NAMALWA (cell line): ENCODE results near the gene CNPPD1.
A peak's percentile ranks its signal among the peaks of the same experiment; 100 is the strongest.
"Not testable (repeated sequence)": the region's sequence is repeated elsewhere in the genome, so short reads cannot be mapped to it uniquely, and the experiment has no call there.

ENCODE experiments used
- DNase-seq: peaks from one replicate; pipeline ENCODE4 v3.0.0-alpha.2; 2015; ENCODE audit warnings: low spot score

CNPPD1 gene

DNA sequence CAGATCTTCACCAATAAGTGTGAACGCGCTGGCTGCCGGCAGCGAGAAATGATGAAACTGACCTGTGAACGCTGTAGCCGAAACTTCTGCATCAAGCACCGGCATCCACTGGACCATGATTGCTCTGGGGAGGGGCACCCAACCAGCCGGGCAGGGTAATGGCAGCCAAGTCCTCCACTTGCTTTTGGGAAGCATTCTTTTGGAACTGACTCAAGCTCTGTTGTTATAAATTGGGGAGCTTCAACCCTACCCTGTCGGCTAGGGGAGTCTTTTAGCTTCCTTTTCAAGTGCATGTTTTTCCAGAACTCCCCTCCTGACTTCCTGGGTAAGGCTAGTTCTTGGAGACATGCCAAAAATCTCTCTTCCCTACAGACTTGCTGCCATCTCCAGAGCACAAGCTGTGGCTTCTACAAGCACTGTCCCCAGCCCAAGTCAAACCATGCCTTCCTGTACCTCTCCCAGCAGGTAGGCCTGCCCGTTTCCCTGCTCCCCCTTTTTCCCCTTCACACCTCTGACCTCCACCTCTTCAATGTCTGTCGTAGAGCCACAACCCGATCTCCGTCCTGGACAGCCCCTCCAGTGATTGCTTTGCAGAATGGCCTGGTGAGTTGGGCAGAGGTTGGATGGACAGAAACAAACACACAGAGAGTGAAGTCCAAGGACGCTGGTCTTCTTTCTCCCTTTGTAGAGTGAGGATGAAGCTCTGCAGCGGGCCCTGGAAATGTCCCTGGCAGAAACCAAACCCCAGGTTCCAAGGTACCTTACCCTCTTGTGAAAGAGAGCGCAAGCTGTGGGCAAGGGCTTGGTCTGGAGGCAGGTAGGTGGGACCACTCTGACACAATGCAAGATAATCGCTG, 31.4 kb upstream of the CNPPD1 start:
- no peak for DNase-seq

DNA sequence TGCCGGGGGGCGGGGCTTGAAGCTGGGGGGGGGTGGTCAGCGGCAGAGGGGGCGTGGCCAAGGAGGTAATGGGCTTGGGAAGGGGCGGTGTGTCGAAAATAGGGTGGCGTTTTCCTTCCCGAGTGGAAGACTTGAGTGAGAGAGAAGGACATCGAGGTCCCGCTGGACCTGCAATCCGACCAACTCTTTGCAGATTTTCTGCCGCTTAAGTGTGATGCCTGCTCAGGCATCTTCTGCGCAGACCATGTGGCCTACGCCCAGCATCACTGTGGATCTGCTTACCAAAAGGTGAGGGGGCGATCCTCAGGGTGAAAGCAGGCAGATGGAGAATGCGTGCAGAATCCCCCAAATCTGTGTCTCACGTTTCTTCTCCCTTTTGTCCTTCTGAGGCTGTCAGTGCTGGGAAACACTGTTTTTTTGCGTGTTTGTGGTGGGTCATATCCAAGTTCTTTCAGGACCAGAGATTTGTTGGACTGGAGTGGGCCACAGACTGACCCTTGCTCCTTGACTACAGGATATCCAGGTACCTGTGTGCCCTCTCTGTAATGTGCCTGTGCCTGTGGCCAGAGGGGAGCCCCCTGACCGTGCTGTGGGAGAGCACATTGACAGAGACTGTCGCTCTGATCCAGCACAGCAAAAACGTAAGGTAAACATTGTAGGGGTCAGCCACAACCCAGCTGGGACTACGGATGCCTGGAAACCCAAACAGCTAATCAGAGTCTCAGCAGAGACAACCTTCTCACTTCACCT, 30.6 kb upstream of the CNPPD1 start:
- DNase-seq, result no peak

DNA sequence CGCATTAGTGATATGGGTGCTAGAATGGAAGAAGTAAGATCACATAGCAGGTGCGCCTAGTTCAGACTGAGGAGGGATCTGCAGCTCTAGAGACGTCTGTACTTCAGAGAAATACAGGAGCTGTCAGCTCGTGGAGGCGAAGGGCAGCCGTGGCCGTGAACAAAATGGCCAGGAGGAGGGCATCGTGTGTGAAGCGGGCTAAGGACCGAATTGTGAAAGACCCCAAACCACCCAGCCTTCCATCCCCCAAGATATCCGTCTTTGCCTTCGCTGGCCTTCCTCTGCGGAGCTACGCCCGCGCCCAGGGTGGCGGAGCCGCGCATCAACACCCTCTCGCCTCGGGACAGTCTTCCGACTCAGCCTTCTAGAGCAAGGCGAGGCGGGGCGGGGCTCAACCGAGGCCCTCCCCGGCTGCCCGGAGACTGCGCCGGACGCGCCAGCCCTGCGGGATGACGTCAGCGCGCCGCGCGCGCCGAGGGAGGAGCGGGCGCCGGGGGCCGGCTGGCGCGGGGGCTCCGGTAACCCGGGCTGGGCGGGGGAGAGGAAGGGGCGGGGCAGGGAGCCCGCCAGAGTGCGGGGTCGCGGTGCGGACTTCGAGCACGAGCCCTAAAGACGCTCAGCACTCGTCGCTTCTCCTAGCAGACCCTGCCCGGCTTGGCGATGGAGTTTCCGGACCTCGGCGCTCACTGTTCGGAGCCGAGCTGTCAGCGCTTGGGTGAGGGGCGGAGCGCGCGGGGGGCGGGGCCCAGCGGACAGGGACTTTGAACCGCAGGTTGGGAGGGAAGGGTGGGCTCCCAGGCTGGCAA, 29.8 kb upstream of the CNPPD1 start, which contains the start of gene ZFAND2B:
Gene ZFAND2B, plus strand, starts transcription at position 455 of the 806 bp plus-strand sequence. Its CDS starts 206 bp downstream, at position 661.
- peak; percentile 96 for DNase-seq

DNA sequence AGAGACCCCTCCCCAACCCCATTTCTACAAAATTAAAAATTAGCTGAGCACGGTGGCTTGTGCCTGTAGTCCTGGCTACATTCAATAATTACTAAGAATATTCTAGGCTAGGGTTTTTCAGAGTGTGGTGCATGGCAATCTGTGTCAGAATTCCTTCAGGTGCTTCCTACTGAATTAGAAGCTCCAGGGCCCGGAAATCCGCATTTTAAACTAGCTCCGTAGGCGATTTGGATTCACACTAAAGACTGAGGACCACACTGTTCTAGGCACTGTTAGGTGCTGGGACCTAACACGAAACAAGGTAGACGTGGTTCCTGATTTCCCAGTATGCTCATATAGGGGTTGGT, 29.2 kb upstream of the CNPPD1 start:
- DNase-seq, result no peak

DNA sequence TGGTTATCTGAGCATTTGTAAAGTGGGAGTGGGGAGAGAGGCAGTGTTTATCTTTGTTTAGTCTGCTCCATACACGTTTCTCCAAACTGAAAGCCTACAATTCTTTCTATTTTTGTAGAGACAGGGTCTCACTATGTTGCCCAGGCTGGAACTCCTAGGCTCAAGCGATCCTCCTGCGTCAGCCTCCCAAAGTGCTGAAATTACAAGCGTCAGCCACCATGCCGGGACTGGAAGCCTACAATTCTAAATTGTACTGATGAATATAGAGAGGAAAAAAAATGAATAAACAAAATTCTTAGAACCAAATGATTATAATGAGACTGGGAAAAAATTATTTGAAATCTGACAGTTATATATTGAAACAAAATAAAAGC, 28.4 kb upstream of the CNPPD1 start:
- DNase-seq, result no peak

DNA sequence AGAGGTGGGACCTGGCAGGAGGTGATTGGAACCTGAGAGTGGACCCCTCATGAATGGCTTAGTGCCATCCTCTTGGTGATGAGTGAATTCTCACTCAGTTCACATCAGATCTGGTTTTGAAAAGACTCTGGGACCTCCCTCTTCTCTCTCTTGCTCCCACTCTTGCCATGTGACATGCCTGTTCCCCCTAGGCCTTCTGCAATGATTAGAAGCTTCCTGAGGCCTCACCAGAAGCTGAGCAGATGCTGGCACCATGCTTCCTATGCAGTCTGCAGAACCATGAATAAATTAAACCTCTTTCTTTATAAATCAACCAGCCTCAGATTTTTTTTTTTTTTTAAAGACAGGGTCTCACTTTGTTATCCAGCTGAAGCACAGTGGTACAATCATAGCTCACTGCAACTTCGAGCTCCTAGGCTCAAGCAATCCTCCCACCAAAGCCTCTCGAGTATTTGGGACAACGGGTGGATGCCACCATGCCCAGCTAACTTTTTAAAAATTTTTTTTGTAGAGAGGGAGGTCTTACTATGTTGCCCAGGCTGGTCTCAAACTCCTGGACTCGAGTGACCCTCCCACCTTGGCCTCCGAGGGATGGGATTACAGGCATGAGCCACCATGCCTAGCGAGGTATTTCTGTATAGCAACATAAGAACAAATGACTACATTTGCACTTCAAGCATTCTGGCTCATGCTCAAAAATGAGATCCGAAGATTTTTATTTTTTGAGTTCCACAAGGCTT, 27.9 kb upstream of the CNPPD1 start:
- no peak for DNase-seq

DNA sequence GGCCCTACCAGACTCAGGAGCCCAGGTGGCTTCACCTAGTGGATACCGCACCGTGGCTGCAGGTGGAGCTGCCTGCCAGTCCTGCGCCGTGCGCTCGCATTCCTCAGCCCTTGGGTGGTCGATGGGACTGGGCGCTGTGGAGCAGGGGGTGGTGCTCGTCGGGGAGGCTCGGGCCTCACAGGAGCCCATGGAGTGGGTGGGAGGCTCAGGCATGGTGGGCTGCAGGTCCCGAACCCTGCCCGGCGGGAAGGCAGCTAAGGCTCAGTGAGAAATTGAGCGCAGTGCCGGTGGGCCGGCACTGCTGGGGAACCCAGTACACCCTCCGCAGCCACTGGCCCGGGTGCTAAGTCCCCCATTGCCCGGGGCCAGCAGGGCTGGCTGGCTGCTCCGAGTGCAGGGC, 24.6 kb upstream of the CNPPD1 start:
- DNase-seq, result not testable (repeated sequence)

DNA sequence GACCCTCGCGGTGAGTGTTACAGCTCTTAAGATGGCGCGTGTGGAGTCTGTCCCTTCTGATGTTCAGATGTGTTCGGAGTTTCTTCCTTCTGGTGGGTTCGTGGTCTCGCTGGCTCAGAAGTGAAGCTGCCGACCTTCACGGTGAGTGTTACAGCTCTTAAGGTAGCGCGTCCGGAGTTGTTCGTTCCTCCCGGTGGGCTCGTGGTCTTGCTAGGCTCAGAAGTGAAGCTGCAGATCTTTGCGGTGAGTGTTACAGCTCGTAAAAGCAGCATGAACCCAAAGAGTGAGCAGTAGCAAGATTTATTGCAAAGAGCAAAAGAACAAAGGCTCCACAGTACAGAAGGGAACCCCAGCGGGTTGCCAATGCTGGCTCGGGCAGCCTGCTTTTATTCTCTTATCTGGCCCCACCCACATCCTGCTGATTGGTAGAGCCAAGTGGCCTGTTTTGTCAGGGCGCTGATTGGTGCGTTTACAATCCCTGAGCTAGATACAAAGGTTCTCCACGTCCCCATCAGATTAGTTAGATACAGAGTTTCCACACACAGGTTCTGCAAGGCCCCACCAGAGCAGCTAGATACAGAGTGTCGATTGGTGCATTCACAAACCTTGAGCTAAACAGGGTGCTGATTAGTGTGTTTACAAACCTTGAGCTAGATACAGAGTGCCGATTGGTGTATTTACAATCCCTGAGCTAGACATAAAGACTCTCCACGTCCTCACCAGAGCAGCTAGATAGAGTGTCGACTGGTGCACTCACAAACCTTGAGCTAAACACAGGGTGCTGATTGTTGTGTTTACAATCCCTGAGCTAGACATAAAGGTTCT, 24.0 kb upstream of the CNPPD1 start:
- DNase-seq, result not testable (repeated sequence)

DNA sequence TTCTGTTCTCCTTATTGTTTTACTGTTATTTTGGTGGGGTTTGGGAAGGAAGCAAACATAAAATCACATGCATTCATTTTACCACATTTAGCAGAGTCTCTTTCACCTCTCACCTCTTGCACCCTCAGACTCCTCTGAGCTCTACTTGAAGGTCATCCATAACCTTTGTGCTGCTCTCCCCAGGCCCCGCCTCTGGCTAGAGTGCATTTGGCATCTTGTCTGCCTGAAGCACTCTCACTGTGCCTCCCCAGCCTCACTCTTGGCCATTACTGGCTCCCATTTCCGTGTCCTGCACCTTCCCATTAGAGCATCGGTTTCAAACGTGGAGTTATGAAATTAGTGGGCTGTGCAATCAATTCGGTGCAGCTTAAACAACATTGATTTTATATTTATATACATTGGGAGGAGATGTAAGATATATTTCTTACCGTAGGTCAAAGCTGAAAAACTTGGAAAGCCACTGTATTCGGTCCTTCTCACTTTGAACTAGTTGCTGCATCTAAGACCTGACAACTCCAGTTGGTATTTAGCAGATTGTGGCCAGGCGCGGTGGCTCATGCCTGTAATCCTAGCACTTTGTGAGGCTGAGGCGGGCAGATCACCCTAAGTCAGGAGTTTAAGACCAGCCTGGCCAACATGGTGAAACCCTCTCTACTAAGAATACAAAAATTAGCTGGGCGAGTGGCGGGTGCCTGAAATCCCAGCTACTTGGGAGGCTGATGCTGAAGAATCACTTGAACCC, 22.9 kb upstream of the CNPPD1 start:
- DNase-seq, result no peak

DNA sequence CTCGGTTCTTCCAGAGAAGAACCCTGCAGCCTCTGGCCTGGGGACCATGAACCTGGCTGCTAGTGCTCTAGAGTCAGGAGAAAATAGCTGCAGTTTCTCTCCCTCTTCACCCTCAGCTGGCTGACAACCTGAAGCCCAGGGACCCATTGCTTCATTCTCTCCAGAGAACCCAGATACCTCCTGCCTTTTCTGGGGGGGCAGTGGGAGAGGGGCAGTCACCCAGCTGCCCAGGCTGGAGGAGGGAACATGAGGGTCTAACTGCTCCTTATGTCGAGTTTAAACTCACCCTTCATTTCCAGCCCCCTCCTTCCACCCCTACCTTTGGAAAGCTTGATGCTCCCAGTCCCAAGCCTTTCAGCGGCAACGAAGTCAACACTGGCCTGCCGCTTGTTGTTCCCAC, 22.2 kb upstream of the CNPPD1 start:
- DNase-seq, result no peak

DNA sequence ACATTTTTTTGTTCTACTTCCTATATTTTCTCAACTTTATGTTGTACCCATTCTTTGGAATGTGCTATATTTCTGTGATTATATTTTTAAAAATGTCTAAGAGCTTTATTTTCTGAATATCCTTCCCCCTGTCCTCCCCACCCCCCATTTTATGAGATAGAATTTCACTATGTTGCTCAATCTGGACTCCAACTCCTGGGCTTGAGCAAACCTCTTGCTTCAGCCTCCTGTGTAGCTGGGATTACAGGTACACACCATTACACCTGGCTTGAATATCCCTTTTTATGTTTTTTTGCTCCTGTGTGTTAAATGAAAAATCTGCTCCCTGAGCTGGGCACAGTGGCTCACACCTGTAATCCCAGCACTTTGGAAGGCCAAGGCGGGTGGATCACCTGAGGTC, 20.7 kb upstream of the CNPPD1 start:
- DNase-seq, result no peak

DNA sequence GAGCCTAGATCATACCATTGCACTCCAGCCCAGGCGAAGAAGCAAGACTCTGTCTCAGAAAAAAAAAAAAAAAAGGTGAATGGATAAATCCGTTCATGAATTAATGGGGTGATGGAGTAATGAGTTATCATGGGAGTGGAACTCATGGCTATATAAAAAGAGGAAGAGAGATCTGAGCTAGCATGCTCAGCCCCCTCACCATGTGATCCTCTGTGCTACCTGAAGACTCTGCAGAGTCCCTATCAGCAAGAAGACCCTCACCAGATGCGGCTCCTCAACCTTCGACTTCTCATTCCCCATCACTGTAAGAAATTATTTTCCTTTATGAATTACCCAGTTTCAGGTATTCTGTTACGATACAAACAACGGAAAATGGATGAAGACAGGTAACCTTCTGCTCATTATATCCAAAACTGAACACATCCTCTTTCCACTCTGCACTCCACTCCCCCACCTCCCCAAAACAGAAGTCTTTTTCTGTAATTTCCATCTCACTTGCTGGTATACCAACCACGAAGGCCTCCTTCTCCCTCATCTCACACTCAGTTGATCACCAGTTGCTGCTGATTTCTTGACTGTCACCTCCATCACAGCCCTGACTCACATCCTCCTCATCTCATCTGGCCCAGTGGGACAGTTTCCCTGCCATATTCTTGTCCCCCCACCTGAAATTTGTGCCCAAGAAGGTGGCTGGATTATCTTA, 10.2 kb upstream of the CNPPD1 start:
- no peak for DNase-seq

DNA sequence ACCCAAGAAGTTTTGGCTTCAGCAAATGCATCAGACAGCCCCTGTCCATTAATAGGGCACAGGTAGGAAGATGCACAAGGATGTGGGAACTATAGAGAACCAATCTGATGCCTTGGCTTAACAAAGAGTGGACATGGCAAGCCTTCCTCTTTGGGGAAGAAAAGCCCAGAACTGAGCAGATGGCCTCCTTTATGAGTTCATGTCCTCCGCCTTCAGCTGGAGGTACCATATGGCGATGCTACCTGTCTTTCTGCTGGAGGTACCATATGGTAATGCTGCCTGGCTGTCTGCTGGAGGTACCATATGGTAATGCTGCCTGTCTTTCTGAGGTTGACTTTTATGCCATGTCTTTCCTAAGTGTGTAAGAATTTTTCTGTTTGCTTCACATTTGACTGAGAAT, 7.4 kb upstream of the CNPPD1 start:
- no peak for DNase-seq

DNA sequence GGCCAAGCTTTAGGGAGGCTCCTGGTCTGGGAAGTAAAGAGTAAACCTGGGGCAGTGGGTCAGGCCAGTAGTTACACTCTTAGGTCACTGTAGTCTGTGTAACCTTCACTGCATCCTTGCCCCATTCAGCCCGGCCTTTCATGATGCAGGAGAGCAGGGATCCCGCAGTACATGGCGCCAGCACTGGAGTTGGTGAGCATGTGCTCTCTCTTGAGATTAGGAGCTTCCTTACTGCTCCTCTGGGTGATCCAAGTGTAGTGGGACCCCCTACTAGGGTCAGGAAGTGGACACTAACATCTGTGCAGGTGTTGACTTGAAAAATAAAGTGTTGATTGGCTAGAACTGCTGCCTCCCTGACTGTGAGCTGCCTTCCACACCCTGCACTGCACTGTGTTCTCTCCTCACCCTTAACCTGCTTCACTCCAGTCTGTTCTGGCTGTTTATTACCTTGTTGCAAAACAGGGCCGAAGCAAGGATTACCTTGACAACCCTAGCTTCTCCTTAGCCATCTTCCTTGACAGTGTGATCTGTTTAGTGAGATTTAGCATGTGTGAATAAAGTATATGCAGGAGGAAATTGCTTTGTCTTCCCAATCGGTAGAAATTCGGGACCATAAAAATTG, 6.5 kb upstream of the CNPPD1 start:
- no peak for DNase-seq

DNA sequence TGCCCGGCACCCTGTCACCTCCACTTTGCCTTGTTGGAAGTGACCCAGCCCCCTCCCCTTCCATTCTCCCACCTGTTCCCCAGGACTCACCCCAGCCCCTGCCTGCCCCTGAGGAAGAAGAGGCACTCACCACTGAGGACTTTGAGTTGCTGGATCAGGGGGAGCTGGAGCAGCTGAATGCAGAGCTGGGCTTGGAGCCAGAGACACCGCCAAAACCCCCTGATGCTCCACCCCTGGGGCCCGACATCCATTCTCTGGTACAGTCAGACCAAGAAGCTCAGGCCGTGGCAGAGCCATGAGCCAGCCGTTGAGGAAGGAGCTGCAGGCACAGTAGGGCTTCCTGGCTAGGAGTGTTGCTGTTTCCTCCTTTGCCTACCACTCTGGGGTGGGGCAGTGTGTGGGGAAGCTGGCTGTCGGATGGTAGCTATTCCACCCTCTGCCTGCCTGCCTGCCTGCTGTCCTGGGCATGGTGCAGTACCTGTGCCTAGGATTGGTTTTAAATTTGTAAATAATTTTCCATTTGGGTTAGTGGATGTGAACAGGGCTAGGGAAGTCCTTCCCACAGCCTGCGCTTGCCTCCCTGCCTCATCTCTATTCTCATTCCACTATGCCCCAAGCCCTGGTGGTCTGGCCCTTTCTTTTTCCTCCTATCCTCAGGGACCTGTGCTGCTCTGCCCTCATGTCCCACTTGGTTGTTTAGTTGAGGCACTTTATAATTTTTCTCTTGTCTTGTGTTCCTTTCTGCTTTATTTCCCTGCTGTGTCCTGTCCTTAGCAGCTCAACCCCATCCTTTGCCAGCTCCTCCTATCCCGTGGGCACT, 5.8 kb upstream of the CNPPD1 start:
- DNase-seq, result no peak

DNA sequence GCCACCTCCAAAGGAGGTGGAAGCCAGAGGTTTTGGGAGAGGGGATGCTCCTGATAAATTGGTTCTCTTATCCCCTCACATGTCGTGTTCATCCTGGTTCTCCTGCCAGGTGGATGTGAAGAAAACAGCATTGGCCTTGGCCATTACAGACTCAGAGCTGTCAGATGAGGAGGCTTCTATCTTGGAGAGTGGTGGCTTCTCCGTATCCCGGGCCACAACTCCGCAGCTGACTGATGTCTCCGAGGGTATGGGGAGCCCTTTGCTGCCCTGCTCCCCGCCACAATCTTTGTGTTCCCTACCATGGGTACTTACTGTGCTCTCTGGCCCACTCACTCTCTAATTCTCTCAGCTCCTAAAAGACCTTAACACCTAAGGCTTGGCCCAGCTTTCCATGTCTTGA, 4.8 kb upstream of the CNPPD1 start:
- DNase-seq, result no peak

DNA sequence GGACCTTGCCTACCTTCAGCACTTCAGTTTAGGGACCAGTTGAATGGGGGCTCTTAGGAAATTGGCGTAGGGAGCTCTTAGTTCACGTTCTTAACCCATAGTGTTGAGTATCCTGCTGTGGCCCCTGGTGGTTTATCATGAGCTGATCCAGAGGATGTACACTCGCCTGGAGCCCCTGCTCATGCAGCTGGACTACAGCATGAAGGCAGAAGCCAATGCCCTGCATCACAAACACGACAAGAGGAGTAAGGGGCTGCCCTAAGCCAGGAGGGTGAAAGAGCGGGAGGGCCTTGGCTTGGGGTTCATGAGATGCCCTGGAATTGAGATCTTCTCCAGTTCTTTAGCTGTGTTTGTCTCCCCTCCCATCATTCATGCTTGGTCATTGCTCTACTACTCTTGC, 4.2 kb upstream of the CNPPD1 start:
- no peak for DNase-seq
